Spinal cord (tissue), 10 donors: ENCODE results near the gene GALNT15. TPM values are rescaled to one million over a fixed set of nuclear protein-coding genes. Genes with fewer than 3 reads are reported as not detected.
A peak's percentile ranks its signal among the peaks of the same experiment; 100 is the strongest.

Experiments
- DNase-seq, 6 donors: peaks; one replicate each; pipeline versions ENCODE4 v3.0.0 to v3.0.0-alpha.2; 2013 to 2015; ENCODE audit warnings: low spot score in 6 of 6, low read depth in 4 of 6
- H3K27ac ChIP-seq: one replicate; pipeline ENCODE4 v1.5.1; 2013; ENCODE audit warnings: low read depth, low read length, control low read depth
- H3K27me3 ChIP-seq: one replicate; pipeline ENCODE4 v1.6.1; 2013; ENCODE audit warnings: low read length; ENCODE audit not compliant: control insufficient read depth, insufficient read depth
- H3K36me3 ChIP-seq: one replicate; pipeline ENCODE4 v1.6.1; 2013; ENCODE audit warnings: low read length; ENCODE audit not compliant: control insufficient read depth, insufficient read depth
- H3K4me1 ChIP-seq: one replicate; pipeline ENCODE4 v1.6.1; 2013; ENCODE audit warnings: low read length; ENCODE audit not compliant: control insufficient read depth, insufficient read depth
- H3K4me3 ChIP-seq: one replicate; pipeline ENCODE4 v1.5.1; 2013; ENCODE audit warnings: low read depth, low read length, control low read depth
- H3K9me3 ChIP-seq: one replicate; pipeline ENCODE4 v1.6.1; 2013; ENCODE audit warnings: low read length; ENCODE audit not compliant: control insufficient read depth, insufficient read depth
- WGBS: methylation state at CpG from one replicate; pipeline ENCODE4 v1.1.5; 2013; ENCODE audit warnings: missing lambda C conversion rate; ENCODE audit not compliant: insufficient coverage; 5-methylcytosine and 5-hydroxymethylcytosine counted together
- polyA plus RNA-seq, 2 donors: library from polyadenylated mRNA; unstranded; fragments of 120-200 nt; gene quantifications; one replicate each; pipeline ENCODE4 v1.2.1, GENCODE V29; 2013; ENCODE audit not compliant: insufficient read length in 2 of 2
- total RNA-seq, 2 donors: library from RNA; depleted of rRNA in 1 of 2; stranded (reverse); fragments of 120-200 nt in 1 of 2; fragments of >200 nt in 1 of 2; gene quantifications; one replicate each; pipeline versions ENCODE4 v1.2.3 to v1.2.4, GENCODE V29; 2013 to 2014
- donor health status: healthy.

GALNT15 gene
- total and polyA plus RNA-seq, 4 donors: 7.8 to 19.1 (median 10.1) TPM

- peaks cover 7% of the 10 kb centered on the region for H3K36me3 ChIP-seq
- no peaks in the 10 kb centered on the region for H3K27me3 ChIP-seq
- H3K4me3 ChIP-seq: no peak overlapping the region
- DNase-seq: no peak
- H3K9me3 ChIP-seq: no peaks in the 10 kb centered on the region
- no peak overlapping the region for H3K27ac ChIP-seq
- WGBS: 73% methylated on average over 3 of the region's 5 CpGs
- no peaks in the 10 kb centered on the region for H3K4me1 ChIP-seq
These were observed 17.8 kb downstream of the GALNT15 start for GRCh38 chr3:16192176-16192811.

GRCh38 chr3:16198427-16198826, 23.9 kb downstream of the GALNT15 start:
- no peak overlapping the region for H3K4me3 ChIP-seq
- H3K9me3 ChIP-seq: no peaks in the 10 kb centered on the region
- DNase-seq: no peak
- no peaks in the 10 kb centered on the region for H3K27me3 ChIP-seq
- no peak overlapping the region for H3K27ac ChIP-seq
- H3K36me3 ChIP-seq: peaks cover 7% of the 10 kb centered on the region
- no peaks in the 10 kb centered on the region for H3K4me1 ChIP-seq
- WGBS: 80% methylated on average over 1 of the region's 4 CpGs

- Histone ChIP-seq H3K27me3 (no peaks in the 10 kb centered on the region), H3K36me3 (peaks cover 7% of the 10 kb centered on the region), H3K27ac (no peak overlapping the region), H3K9me3 (no peaks in the 10 kb centered on the region), H3K4me3 (no peak overlapping the region), H3K4me1 (no peaks in the 10 kb centered on the region)
- no CpG with 5 or more reads among the region's 2 CpGs for WGBS
- no peak for DNase-seq
These were observed 25.3 kb downstream of the GALNT15 start for GRCh38 chr3:16199769-16200168.

GRCh38 chr3:16200411-16200810, 25.9 kb downstream of the GALNT15 start:
- Histone ChIP-seq H3K36me3 (peaks cover 7% of the 10 kb centered on the region), H3K27ac (no peak overlapping the region), H3K4me3 (no peak overlapping the region), H3K27me3 (no peaks in the 10 kb centered on the region), H3K9me3 (no peaks in the 10 kb centered on the region), H3K4me1 (no peaks in the 10 kb centered on the region)
- DNase-seq: no peak
- WGBS: 93% methylated on average over 8 of the region's 8 CpGs

GRCh38 chr3:16203031-16203430, 28.6 kb downstream of the GALNT15 start:
- Histone ChIP-seq H3K4me3 (no peak overlapping the region), H3K9me3 (no peaks in the 10 kb centered on the region), H3K27me3 (no peaks in the 10 kb centered on the region), H3K27ac (no peak overlapping the region), H3K4me1 (no peaks in the 10 kb centered on the region), H3K36me3 (no peaks in the 10 kb centered on the region)
- 54% methylated on average over 3 of the region's 4 CpGs for WGBS
- no peak for DNase-seq

- Histone ChIP-seq H3K4me3 (no peak overlapping the region), H3K9me3 (no peaks in the 10 kb centered on the region), H3K36me3 (no peaks in the 10 kb centered on the region), H3K27ac (no peak overlapping the region), H3K27me3 (no peaks in the 10 kb centered on the region), H3K4me1 (no peaks in the 10 kb centered on the region)
- peak in 1 of 6 donors; percentile 41 for DNase-seq
- WGBS: 39% methylated on average over 3 of the region's 6 CpGs
These were observed 29.5 kb downstream of the GALNT15 start for GRCh38 chr3:16203671-16204629.

GRCh38 chr3:16204751-16205150, 30.3 kb downstream of the GALNT15 start:
- no peak for DNase-seq
- H3K9me3 ChIP-seq: no peaks in the 10 kb centered on the region
- no peak overlapping the region for H3K27ac ChIP-seq
- H3K4me1 ChIP-seq: no peaks in the 10 kb centered on the region
- no peak overlapping the region for H3K4me3 ChIP-seq
- H3K27me3 ChIP-seq: no peaks in the 10 kb centered on the region
- WGBS: 100% methylated on average over 6 of the region's 14 CpGs
- H3K36me3 ChIP-seq: no peaks in the 10 kb centered on the region

GRCh38 chr3:16205156-16205870, 30.8 kb downstream of the GALNT15 start:
- H3K36me3 ChIP-seq: no peaks in the 10 kb centered on the region
- H3K27ac ChIP-seq: no peak overlapping the region
- no peak overlapping the region for H3K4me3 ChIP-seq
- no peaks in the 10 kb centered on the region for H3K27me3 ChIP-seq
- H3K4me1 ChIP-seq: no peaks in the 10 kb centered on the region
- DNase-seq: no peak
- no peaks in the 10 kb centered on the region for H3K9me3 ChIP-seq
- 88% methylated on average over 8 of the region's 11 CpGs for WGBS

- H3K36me3 ChIP-seq: no peaks in the 10 kb centered on the region
- no peak overlapping the region for H3K4me3 ChIP-seq
- DNase-seq: no peak
- H3K27ac ChIP-seq: no peak overlapping the region
- no peaks in the 10 kb centered on the region for H3K9me3 ChIP-seq
- no peaks in the 10 kb centered on the region for H3K4me1 ChIP-seq
- H3K27me3 ChIP-seq: no peaks in the 10 kb centered on the region
These were observed 32.6 kb downstream of the GALNT15 start for GRCh38 chr3:16207031-16207430.
